Measurements from ENCODE around the gene SLC4A3. TPM values are rescaled to one million over a fixed set of nuclear protein-coding genes. Genes with fewer than 3 reads are reported as not detected.

SLC4A3 gene
- total and polyA plus RNA-seq, 2 of the 13 experiments (the other 11 are each of a cell fraction or from before 2014, with no cell fraction given), result 0.18 to 0.95 TPM

DNA sequence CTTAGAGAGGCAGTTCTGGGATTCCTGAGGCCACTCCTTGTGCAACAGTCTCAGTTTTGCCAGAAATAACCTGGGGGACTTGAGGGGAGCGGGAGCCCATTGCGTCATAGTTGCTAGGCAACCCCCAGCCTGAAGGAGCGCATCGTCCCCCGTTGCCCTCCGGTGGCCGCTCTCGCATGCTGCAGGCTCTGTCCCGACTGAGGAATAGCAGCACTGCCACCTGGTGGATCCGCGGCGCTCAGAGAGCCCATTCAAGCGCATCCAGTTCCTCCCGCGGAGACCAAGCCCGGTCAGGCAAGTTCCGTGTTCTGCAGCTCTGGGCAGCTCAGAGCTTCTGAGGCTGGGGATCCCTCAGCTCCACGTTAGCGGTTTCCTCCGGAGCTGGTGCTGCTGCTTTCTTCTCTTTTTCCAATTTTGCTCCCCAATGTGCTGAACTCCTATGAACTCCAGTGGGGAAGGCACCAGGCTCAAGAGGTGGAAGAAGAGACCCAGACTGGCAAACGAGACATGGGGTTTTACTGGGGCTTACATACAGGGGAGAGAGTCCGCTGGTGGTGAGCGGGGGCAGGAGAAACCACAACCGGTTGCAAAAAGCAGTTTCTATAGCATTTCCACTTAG, 15.1 kb downstream of the SLC4A3 start (continued):
- TF ChIP-seq HOXA9 (CRISPR knock-in tag; IDR thresholded peaks at IDR 0.05; ENCODE audit: borderline replicate concordance) (no peak), ZFY (CRISPR knock-in tag; IDR thresholded peaks at IDR 0.05) (peak; percentile 53; the same call in 1 of the 2 replicates), ZNF143 (CRISPR knock-in tag; IDR thresholded peaks at IDR 0.05) (no peak), ATRX (CRISPR knock-in tag; IDR thresholded peaks at IDR 0.05; ENCODE audit: borderline replicate concordance) (no peak), HMG20A (CRISPR knock-in tag; IDR thresholded peaks at IDR 0.05; ENCODE audit: borderline replicate concordance) (peak; percentile 29; the same call in 1 of the 2 replicates), POGK (CRISPR knock-in tag; conservative IDR thresholded peaks at IDR 0.05) (peak; percentile 85; the same call in 1 of the 2 replicates), ZBTB7B (CRISPR knock-in tag; IDR thresholded peaks at IDR 0.05) (peak; percentile 75; the same call in 1 of the 2 replicates), PHF8 (CRISPR knock-in tag; IDR thresholded peaks at IDR 0.05) (peak; percentile 67), ZNF687 (CRISPR knock-in tag; IDR thresholded peaks at IDR 0.05) (peak; percentile 83), NR2F2 (IDR thresholded peaks at IDR 0.05; ENCODE audit: borderline replicate concordance, low read depth) (no peak), ZNF652 (CRISPR knock-in tag; IDR thresholded peaks at IDR 0.05; ENCODE audit: borderline replicate concordance, low read depth) (peak; percentile 35; the same call in 1 of the 2 replicates), ZNF615 (CRISPR knock-in tag; IDR thresholded peaks at IDR 0.05; ENCODE audit: borderline replicate concordance) (no peak), KLF11 (CRISPR knock-in tag; IDR thresholded peaks at IDR 0.05) (peak; percentile 86), BCL6 (CRISPR knock-in tag; IDR thresholded peaks at IDR 0.05) (peak; percentile 70), GABPA (IDR thresholded peaks at IDR 0.05; ENCODE audit: low read depth, low read length) (no peak), GABPA (CRISPR knock-in tag; IDR thresholded peaks at IDR 0.05; ENCODE audit: low read depth) (peak; percentile 69), ZMYM2 (CRISPR knock-in tag; IDR thresholded peaks at IDR 0.05) (no peak)
- TF ChIP-seq, protein P1, sequence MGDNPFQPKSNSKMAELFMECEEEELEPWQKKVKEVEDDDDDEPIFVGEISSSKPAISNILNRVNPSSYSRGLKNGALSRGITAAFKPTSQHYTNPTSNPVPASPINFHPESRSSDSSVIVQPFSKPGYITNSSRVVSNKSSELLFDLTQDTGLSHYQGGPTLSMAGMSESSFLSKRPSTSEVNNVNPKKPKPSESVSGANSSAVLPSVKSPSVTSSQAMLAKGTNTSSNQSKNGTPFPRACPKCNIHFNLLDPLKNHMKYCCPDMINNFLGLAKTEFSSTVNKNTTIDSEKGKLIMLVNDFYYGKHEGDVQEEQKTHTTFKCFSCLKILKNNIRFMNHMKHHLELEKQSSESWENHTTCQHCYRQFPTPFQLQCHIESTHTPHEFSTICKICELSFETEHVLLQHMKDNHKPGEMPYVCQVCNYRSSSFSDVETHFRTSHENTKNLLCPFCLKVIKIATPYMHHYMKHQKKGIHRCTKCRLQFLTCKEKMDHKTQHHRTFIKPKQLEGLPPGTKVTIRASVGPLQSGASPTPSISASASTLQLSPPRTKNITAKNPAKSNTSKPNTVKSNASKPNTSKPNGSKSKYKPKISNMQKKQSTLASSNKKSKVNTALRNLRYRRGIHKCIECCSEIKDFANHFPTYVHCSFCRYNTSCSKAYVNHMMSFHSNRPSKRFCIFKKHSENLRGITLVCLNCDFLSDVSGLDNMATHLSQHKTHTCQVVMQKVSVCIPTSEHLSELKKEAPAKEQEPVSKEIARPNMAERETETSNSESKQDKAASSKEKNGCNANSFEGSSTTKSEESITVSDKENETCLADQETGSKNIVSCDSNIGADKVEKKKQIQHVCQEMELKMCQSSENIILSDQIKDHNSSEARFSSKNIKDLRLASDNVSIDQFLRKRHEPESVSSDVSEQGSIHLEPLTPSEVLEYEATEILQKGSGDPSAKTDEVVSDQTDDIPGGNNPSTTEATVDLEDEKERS (CRISPR knock-in tag; IDR thresholded peaks at IDR 0.05), result peak; percentile 82; the same call in 1 of the 2 replicates
- TF ChIP-seq, protein P2, sequence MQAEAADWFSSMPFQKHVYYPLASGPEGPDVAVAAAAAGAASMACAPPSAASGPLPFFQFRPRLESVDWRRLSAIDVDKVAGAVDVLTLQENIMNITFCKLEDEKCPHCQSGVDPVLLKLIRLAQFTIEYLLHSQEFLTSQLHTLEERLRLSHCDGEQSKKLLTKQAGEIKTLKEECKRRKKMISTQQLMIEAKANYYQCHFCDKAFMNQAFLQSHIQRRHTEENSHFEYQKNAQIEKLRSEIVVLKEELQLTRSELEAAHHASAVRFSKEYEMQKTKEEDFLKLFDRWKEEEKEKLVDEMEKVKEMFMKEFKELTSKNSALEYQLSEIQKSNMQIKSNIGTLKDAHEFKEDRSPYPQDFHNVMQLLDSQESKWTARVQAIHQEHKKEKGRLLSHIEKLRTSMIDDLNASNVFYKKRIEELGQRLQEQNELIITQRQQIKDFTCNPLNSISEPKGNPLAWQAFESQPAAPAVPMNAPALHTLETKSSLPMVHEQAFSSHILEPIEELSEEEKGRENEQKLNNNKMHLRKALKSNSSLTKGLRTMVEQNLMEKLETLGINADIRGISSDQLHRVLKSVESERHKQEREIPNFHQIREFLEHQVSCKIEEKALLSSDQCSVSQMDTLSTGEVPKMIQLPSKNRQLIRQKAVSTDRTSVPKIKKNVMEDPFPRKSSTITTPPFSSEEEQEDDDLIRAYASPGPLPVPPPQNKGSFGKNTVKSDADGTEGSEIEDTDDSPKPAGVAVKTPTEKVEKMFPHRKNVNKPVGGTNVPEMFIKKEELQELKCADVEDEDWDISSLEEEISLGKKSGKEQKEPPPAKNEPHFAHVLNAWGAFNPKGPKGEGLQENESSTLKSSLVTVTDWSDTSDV (CRISPR knock-in tag; IDR thresholded peaks at IDR 0.05), result no peak
